GM23248 (cell line): ENCODE measurements around the gene STK32B.

Experiments
- EZH2 ChIP-seq: fragments of 200-600 bp; sonication (generic); IDR thresholded peaks from 2 replicates; pipeline ENCODE4 v1.6.1; 2018; ENCODE audit warnings: antibody characterized with exemption, mild to moderate bottlenecking; ENCODE audit not compliant: insufficient read depth, poor library complexity, severe bottlenecking
- EZH2phosphoT487 ChIP-seq: fragments of 200-600 bp; sonication (generic); IDR thresholded peaks from 2 replicates; pipeline ENCODE4 v1.6.1; 2018; ENCODE audit warnings: antibody characterized with exemption, moderate library complexity, mild to moderate bottlenecking, low read depth; ENCODE audit not compliant: insufficient read depth

DNA sequence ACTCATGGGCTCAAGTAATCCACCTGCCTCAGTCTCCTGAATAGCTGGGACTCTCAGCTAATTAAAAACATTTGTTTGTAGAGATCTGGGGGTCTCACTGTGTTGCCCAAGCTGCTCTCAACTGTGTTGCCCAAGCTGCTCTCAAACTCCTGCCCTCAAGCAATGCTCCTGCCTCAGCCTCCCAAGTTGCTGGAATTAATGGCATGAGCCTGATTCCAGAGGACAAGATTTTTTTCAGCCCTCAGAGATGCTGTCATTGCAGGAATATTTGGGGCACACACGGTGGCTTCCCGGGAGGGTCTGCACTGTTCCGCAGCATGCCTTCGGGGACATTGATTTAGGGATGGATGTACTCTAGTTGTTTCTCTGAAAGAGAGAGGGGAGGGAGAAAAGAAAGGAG, 49.7 kb downstream of the STK32B start:
- no peak for TF ChIP-seq EZH2
- TF ChIP-seq EZH2phosphoT487: no peak
